GM21390 (cell line): ENCODE results near the gene WTAP.
A peak's percentile ranks its signal among the peaks of the same experiment; 100 is the strongest.
"Not testable (repeated sequence)": the region's sequence is repeated elsewhere in the genome, so short reads cannot be mapped to it uniquely, and the experiment has no call there.

Experiments used
- ATAC-seq: cut with Tn5 transposase; IDR thresholded peaks from one replicate; pipeline ENCODE4 v1.9.1; 2021; ENCODE audit not compliant: unreplicated experiment

The WTAP gene

GRCh38 chr6:159726918-159727716 lies at the start of gene WTAP:
WTAP (plus strand) TSS chr6:159727506; CDS start chr6:159736266, 8,760 bp downstream.
- peak; percentile 77 for ATAC-seq

GRCh38 chr6:159677506-159678165 lies 49.7 kb upstream of the WTAP start:
- no peak for ATAC-seq

GRCh38 chr6:159678574-159678973 lies 48.7 kb upstream of the WTAP start:
- no peak for ATAC-seq

GRCh38 chr6:159679091-159680077 lies 47.9 kb upstream of the WTAP start:
- ATAC-seq, result no peak

- no peak for ATAC-seq
Observed at GRCh38 chr6:159680104-159680503, 47.2 kb upstream of the WTAP start.

- ATAC-seq, result no peak
Observed at GRCh38 chr6:159681191-159681880, 46.0 kb upstream of the WTAP start.

GRCh38 chr6:159682295-159682694 lies 45.0 kb upstream of the WTAP start:
- ATAC-seq, result no peak

GRCh38 chr6:159682810-159683209 lies 44.5 kb upstream of the WTAP start:
- no peak for ATAC-seq

GRCh38 chr6:159684013-159684304 lies 43.3 kb upstream of the WTAP start:
- no peak for ATAC-seq

- ATAC-seq, result no peak
Observed at GRCh38 chr6:159686040-159686439, 41.3 kb upstream of the WTAP start.

- ATAC-seq, result no peak
Observed at GRCh38 chr6:159686703-159687102, 40.6 kb upstream of the WTAP start.

- ATAC-seq, result no peak
Observed at GRCh38 chr6:159687341-159687740, 40.0 kb upstream of the WTAP start.

GRCh38 chr6:159688266-159688905 lies 38.9 kb upstream of the WTAP start:
- ATAC-seq, result no peak

GRCh38 chr6:159689001-159689400 lies 38.3 kb upstream of the WTAP start:
- ATAC-seq, result no peak

- not testable (repeated sequence) for ATAC-seq
Observed at GRCh38 chr6:159690135-159690534, 37.2 kb upstream of the WTAP start.

GRCh38 chr6:159691133-159691962 lies 36.0 kb upstream of the WTAP start:
- no peak for ATAC-seq

- ATAC-seq, result no peak
Observed at GRCh38 chr6:159691963-159692287, 35.4 kb upstream of the WTAP start.

GRCh38 chr6:159692303-159693127 lies 34.8 kb upstream of the WTAP start:
- peak; percentile 34 for ATAC-seq
